ENCODE results near the gene PLCL1.

Gene PLCL1

DNA sequence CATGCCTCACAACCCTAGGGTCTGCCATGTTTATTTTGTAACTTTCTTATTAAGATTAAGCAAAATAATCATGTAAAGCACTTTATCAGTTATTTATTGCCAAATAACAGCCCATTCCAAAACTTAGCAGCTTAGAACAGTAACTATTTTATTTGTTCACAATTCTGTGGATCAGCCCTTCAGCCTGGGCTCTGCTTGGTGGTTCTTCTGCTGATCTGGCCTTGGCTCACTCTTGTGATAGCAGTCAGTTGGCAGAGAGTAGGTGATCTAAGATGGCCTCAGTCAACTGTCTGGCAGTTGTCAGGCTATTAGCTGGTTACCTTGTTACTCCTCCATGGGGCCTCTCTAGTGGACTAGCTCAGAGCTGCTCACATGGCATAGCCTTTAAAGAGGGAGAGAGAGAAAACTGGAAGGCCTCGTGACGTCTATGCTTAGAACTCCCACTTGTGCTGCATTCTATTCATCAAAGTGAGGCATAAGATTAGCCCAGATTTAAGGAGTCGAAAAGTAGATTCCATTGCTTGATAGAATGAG lies 54.3 kb downstream of the PLCL1 start:
- no peak for DNase-seq

- DNase-seq: no peak
Measured at GRCh38 chr2:197862246-197862955, 58.0 kb downstream of the PLCL1 start.

GRCh38 chr2:197863744-197864143 lies 59.4 kb downstream of the PLCL1 start:
- no peak for DNase-seq

DNA sequence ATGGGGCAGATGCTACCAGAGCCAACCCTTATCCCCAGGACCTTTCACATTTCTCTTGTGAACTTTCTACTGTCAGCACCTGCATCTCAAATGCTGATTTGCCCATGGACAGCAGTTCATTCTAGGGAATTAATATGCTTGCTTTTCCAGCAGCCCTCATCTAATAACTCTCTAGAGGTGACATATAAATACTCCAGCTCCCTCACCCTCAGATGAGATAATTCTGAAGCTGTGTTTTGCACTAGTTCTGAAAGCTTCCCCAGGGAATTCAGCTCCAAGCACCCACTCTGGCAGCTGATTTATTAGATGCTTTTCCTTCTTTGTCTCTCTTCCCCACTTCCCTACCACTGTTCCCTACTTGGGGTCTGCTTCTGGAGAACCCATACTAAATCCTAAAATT lies 62.1 kb downstream of the PLCL1 start:
- no peak for DNase-seq

DNA sequence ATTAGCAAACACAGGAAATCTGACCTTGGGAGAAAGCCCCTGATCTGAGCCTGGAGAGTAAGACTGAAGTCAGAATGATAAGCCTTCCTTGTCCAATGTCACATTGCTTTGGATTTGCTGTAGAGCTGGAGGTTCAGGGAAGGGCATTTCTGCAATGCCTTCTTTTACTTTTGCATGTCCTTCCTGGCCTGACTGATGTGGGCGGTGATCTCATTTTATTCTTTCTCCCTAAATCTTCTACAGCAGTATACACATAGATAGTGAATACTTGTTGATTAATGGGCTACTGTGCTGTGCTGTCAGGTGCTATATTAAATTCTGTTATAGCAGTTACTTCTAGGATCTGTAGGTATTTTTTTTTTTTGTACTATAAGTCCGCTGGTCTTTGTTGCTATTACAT lies 62.6 kb downstream of the PLCL1 start:
- no peak for DNase-seq

- no peak for DNase-seq
Measured at GRCh38 chr2:197867624-197868023, 63.2 kb downstream of the PLCL1 start.

DNA sequence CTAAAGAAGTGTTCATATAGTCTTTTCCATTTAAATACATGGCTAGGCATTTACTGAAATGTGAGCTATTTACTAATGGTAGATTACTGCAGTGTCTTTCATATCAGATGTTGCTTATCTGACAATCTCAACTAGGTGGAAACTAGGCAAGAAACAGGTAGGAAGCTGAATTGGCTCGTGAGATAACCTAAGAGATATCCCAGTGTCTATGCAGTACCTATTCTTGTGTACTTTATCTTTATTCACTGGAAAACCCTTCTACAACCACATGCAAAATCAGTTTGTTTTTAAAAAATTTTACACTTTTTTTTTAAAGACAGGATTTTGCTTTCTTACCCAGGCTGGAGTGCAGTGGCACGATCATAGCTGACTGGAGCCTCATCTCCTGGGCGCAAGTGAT lies 63.8 kb downstream of the PLCL1 start:
- no peak for DNase-seq

DNA sequence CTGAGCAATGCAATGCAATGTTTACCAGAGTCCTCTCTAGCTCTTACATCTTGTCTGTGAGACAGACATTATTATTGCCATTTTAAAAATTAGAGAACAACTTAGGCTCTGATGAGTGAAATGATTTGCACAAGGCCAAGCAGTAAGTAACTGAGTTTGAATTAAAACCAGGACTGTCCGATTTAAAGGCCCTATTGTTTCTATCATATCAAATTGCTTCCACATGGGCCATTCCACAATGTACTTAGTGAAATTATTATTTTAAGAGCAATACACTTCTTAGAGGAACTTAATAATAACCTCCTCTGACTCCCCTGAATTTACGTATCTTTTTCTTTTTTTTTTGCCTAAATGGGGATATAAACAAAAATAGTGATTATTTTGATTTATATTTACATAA lies 64.6 kb downstream of the PLCL1 start:
- no peak for DNase-seq

GRCh38 chr2:197869501-197870111 lies 65.2 kb downstream of the PLCL1 start:
- DNase-seq: no peak

GRCh38 chr2:197870137-197870536 lies 65.7 kb downstream of the PLCL1 start:
- no peak for DNase-seq

GRCh38 chr2:197871780-197872456 lies 67.5 kb downstream of the PLCL1 start:
- DNase-seq: no peak

GRCh38 chr2:197873293-197873701 lies 68.9 kb downstream of the PLCL1 start:
- DNase-seq: no peak

DNA sequence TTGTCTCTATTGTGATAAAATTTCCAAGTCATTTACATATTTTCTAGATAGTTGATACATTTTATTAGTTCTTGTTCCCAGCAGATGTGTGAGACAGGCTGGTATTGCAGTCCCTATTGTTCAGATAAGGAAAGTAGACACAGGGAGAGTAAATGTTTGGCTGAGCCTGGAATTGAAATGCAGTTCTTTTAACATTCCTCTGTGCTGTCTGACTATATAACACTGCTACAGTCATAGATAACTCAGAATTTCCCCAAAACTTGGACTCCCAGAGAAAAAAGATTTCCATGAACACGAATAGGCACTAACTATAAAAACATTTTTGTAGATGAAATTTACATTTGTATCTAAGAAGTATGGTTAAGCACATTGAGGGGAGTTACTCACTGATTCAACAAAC lies 71.4 kb downstream of the PLCL1 start:
- no peak for DNase-seq

DNA sequence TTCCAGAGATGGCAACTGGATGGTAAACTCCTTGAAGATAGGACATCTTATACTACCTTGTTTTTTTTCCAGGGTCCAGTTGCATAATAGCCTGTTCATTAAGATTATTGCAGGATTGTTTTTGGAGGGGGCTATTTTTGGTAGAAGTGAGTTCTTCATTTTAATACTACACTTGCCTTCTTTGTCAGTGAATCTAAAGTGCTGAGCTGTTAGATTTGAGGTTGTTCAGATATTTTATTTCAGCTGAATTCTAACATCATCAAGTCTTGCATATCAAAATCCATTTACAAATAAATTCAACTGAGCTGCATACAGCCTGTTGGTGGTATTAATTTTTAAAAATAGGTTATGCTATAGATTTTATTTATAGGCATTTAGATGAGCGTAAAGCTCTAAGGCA lies 72.1 kb downstream of the PLCL1 start:
- no peak for DNase-seq

DNA sequence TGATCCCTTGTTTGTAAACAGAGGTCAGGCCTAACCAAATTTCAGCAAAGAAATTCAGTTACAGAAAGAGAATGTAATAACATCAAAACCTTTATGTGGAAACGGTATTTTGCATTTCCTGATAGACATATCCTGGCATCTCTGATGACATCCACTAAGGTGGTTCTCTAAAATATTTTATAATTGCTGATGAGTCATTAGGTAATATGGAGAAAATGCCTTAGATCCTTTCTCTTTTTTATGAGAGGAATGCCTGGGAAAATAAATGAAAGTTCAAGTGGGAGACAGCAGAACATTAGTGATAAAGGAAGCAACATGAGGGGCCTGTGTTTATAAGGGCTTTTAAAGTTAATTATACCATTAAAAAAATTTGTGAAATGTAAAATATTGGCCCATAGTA lies 72.6 kb downstream of the PLCL1 start:
- DNase-seq: no peak

DNA sequence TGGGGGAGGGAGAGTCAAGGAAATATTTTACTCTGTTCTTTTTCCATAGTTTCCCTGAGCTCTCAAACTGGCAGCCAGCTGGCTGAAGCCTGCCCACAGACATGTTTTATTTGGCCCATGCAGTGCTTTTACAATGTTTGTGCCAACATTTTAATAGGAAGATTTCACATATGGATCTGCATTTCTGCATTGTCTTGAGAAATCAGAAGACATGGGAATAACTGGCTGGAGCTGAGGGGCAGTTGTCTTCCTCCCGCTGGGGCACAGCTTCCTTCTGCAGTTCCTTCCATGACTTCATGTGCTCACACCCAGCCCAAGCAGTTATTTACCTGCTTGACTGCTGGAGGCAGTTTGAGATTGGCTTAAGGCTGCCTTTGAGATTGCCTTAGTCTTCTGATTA lies 74.4 kb downstream of the PLCL1 start:
- no peak for DNase-seq

- DNase-seq: no peak
Measured at GRCh38 chr2:197879812-197880408, 75.5 kb downstream of the PLCL1 start.

GRCh38 chr2:197883354-197884032 lies 79.1 kb downstream of the PLCL1 start:
- no peak for DNase-seq

DNA sequence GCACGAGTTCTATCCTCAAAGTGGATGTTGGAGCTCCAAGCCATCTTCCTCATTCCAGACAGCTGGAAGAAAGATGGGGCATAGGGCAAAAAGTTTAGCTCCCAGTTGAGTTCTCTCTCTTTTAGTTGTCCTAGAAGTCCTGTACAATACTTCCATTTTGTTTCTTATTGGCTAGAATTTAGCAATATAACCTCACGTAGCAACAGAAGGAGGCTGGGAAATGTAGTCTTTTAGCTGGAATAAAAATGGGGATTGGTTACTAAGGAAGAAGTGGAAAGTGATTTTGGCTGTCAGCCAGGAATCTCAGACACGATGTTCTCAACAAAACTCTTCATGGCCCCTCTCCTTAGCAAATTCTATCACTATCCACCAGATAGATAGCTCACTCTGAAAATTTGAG lies 79.9 kb downstream of the PLCL1 start:
- DNase-seq: no peak

GRCh38 chr2:197885126-197885525 lies 80.7 kb downstream of the PLCL1 start:
- no peak for DNase-seq

- DNase-seq: no peak
Measured at GRCh38 chr2:197885587-197885986, 81.2 kb downstream of the PLCL1 start.

GRCh38 chr2:197888321-197888720 lies 83.9 kb downstream of the PLCL1 start:
- DNase-seq: no peak

- no peak for DNase-seq
Measured at GRCh38 chr2:197889041-197889440, 84.6 kb downstream of the PLCL1 start.
